Activated CD4-positive, alpha-beta T cell treated with anti-CD3 and anti-CD28 coated beads, Interleukin-2, amount 10 ng/mL, durations not matched to agents 7 days and 5 days (primary cell): ENCODE measurements around the gene NRXN2. TPM values are rescaled to one million over a fixed set of nuclear protein-coding genes. Genes with fewer than 3 reads are reported as not detected.

Source experiments
- CTCF ChIA-PET: fragments of 350-600 bp; sonication (Branson Sonifier 250); formaldehyde crosslinking; loops from one replicate; lab custom pipeline; 2021; ENCODE audit warnings: antibody characterized with exemption; lab: Charles Lee
- POLR2A ChIA-PET: fragments of 350-600 bp; sonication (Branson Sonifier 250); formaldehyde crosslinking; loops from one replicate; lab custom pipeline; 2021; ENCODE audit warnings: antibody characterized with exemption; lab: Charles Lee
- DNase-seq: peaks from one replicate; pipeline ENCODE4 v3.0.0-alpha.2; 2020
- H3K27ac Mint-ChIP-seq: one replicate; pipeline ENCODE4 v1.8.0; 2021; ENCODE audit warnings: mild to moderate bottlenecking, moderate library complexity, mixed read lengths
- H3K27me3 Mint-ChIP-seq: one replicate; pipeline ENCODE4 v1.8.0; 2021; ENCODE audit warnings: mixed read lengths
- H3K36me3 Mint-ChIP-seq: one replicate; pipeline ENCODE4 v1.8.0; 2021; ENCODE audit warnings: low read depth, mixed read lengths
- H3K4me1 Mint-ChIP-seq: one replicate; pipeline ENCODE4 v1.8.0; 2021; ENCODE audit warnings: mixed read lengths
- H3K4me3 Mint-ChIP-seq: one replicate; pipeline ENCODE4 v1.8.0; 2021; ENCODE audit warnings: mild to moderate bottlenecking, moderate library complexity, mixed read lengths
- H3K9me3 Mint-ChIP-seq: one replicate; pipeline ENCODE4 v1.8.0; 2021; ENCODE audit warnings: mixed read lengths
- total RNA-seq, 2 experiments: library from RNA; stranded (reverse); gene quantifications; one replicate each; pipeline ENCODE4 v1.2.3, GENCODE V29; 2021

The NRXN2 gene
- total RNA-seq, 2 experiments from 2014 or later = 0.07 to 0.15 TPM

- Mint-ChIP-seq H3K36me3 (no peaks in the 10 kb centered on the region), H3K4me3 (no peak overlapping the region), H3K27me3 (peaks cover 29% of the 10 kb centered on the region), H3K4me1 (no peaks in the 10 kb centered on the region), H3K9me3 (no peaks in the 10 kb centered on the region), H3K27ac (no peak overlapping the region)
- ChIA-PET POLR2A (no interaction called here), CTCF (no interaction called here)
- DNase-seq = no peak
Measured at GRCh38 chr11:64641596-64642417, 81.2 kb downstream of the NRXN2 start.

- Mint-ChIP-seq H3K36me3 (no peaks in the 10 kb centered on the region), H3K9me3 (no peaks in the 10 kb centered on the region), H3K4me1 (no peaks in the 10 kb centered on the region), H3K27ac (no peak overlapping the region), H3K27me3 (peaks cover 12% of the 10 kb centered on the region), H3K4me3 (no peak overlapping the region)
- CTCF ChIA-PET = interaction anchor here (1.7 kb wide), 1 partner anchor 9 kb away, joined by 5 read pairs; no protein-coding TSS in a partner anchor
- no peak for DNase-seq
- POLR2A ChIA-PET = no interaction called here
Measured at GRCh38 chr11:64639885-64640284, 83.1 kb downstream of the NRXN2 start.

- Mint-ChIP-seq H3K27ac (no peak overlapping the region), H3K4me1 (peaks cover 8% of the 10 kb centered on the region), H3K27me3 (peaks cover 1% of the 10 kb centered on the region), H3K9me3 (no peaks in the 10 kb centered on the region), H3K4me3 (no peak overlapping the region), H3K36me3 (no peaks in the 10 kb centered on the region)
- ChIA-PET CTCF (interaction anchor here (1.0 to 1.7 kb wide), 2 partner anchors 11 to 19 kb away, joined by 3 to 5 read pairs; no protein-coding TSS in a partner anchor), POLR2A (no interaction called here)
- no peak for DNase-seq
Measured at GRCh38 chr11:64638829-64639228, 84.2 kb downstream of the NRXN2 start.

- H3K27ac Mint-ChIP-seq = no peak overlapping the region
- no peak overlapping the region for H3K4me3 Mint-ChIP-seq
- peaks cover 15% of the 10 kb centered on the region for H3K4me1 Mint-ChIP-seq
- no peaks in the 10 kb centered on the region for H3K9me3 Mint-ChIP-seq
- no peaks in the 10 kb centered on the region for H3K36me3 Mint-ChIP-seq
- ChIA-PET CTCF (no interaction called here), POLR2A (no interaction called here)
- no peak for DNase-seq
- H3K27me3 Mint-ChIP-seq = no peaks in the 10 kb centered on the region
Measured at GRCh38 chr11:64638018-64638665, 84.9 kb downstream of the NRXN2 start.

GRCh38 chr11:64637334-64638017 is 85.5 kb downstream of the NRXN2 start:
- Mint-ChIP-seq H3K27ac (no peak overlapping the region), H3K9me3 (no peaks in the 10 kb centered on the region), H3K4me3 (no peak overlapping the region), H3K36me3 (no peaks in the 10 kb centered on the region), H3K27me3 (no peaks in the 10 kb centered on the region), H3K4me1 (peaks cover 15% of the 10 kb centered on the region)
- DNase-seq = no peak
- POLR2A ChIA-PET = no interaction called here
- CTCF ChIA-PET = no interaction called here

GRCh38 chr11:64633555-64634159 is 89.3 kb downstream of the NRXN2 start:
- Mint-ChIP-seq H3K27ac (peak overlapping the region; percentile 34), H3K4me1 (peaks cover 15% of the 10 kb centered on the region), H3K36me3 (no peaks in the 10 kb centered on the region), H3K4me3 (no peak overlapping the region), H3K27me3 (no peaks in the 10 kb centered on the region), H3K9me3 (no peaks in the 10 kb centered on the region)
- ChIA-PET CTCF (interaction anchor here (2.6 kb wide), 1 partner anchor 17 kb away, joined by 10 read pairs; no protein-coding TSS in a partner anchor), POLR2A (no interaction called here)
- DNase-seq = no peak

- no peaks in the 10 kb centered on the region for H3K36me3 Mint-ChIP-seq
- H3K27ac Mint-ChIP-seq = no peak overlapping the region
- CTCF ChIA-PET = no interaction called here
- no peak overlapping the region for H3K4me3 Mint-ChIP-seq
- peaks cover 15% of the 10 kb centered on the region for H3K4me1 Mint-ChIP-seq
- no peaks in the 10 kb centered on the region for H3K9me3 Mint-ChIP-seq
- no peak for DNase-seq
- no peaks in the 10 kb centered on the region for H3K27me3 Mint-ChIP-seq
- POLR2A ChIA-PET = no interaction called here
Measured at GRCh38 chr11:64632654-64633053, 90.3 kb downstream of the NRXN2 start.

GRCh38 chr11:64632237-64632636 is 90.8 kb downstream of the NRXN2 start:
- no peak for DNase-seq
- H3K4me1 Mint-ChIP-seq = peaks cover 15% of the 10 kb centered on the region
- H3K4me3 Mint-ChIP-seq = no peak overlapping the region
- no peaks in the 10 kb centered on the region for H3K9me3 Mint-ChIP-seq
- H3K27ac Mint-ChIP-seq = no peak overlapping the region
- no peaks in the 10 kb centered on the region for H3K36me3 Mint-ChIP-seq
- ChIA-PET CTCF (no interaction called here), POLR2A (no interaction called here)
- H3K27me3 Mint-ChIP-seq = no peaks in the 10 kb centered on the region

- Mint-ChIP-seq H3K27me3 (no peaks in the 10 kb centered on the region), H3K36me3 (no peaks in the 10 kb centered on the region), H3K27ac (no peak overlapping the region), H3K4me3 (no peak overlapping the region), H3K4me1 (peaks cover 15% of the 10 kb centered on the region), H3K9me3 (no peaks in the 10 kb centered on the region)
- no peak for DNase-seq
- ChIA-PET POLR2A (no interaction called here), CTCF (interaction anchor here (0.5 kb wide), 1 partner anchor 45 kb away, joined by 4 read pairs; no protein-coding TSS in a partner anchor)
Measured at GRCh38 chr11:64631675-64632074, 91.3 kb downstream of the NRXN2 start.

GRCh38 chr11:64629796-64630562 is 93.0 kb downstream of the NRXN2 start:
- H3K4me3 Mint-ChIP-seq = no peak overlapping the region

GRCh38 chr11:64629103-64629502 is 93.9 kb downstream of the NRXN2 start:
- H3K9me3 Mint-ChIP-seq = no peaks in the 10 kb centered on the region
- H3K4me3 Mint-ChIP-seq = no peak overlapping the region
- DNase-seq = no peak
- H3K27ac Mint-ChIP-seq = no peak overlapping the region
- peaks cover 9% of the 10 kb centered on the region for H3K4me1 Mint-ChIP-seq
- H3K27me3 Mint-ChIP-seq = no peaks in the 10 kb centered on the region
- no peaks in the 10 kb centered on the region for H3K36me3 Mint-ChIP-seq
- CTCF ChIA-PET = no interaction called here
- POLR2A ChIA-PET = no interaction called here

More at GRCh38 chr11:64629796-64630562, 93.0 kb downstream of the NRXN2 start:
- no peaks in the 10 kb centered on the region for H3K27me3 Mint-ChIP-seq
- H3K9me3 Mint-ChIP-seq = no peaks in the 10 kb centered on the region
- H3K36me3 Mint-ChIP-seq = no peaks in the 10 kb centered on the region
- ChIA-PET POLR2A (no interaction called here), CTCF (no interaction called here)
- H3K27ac Mint-ChIP-seq = no peak overlapping the region
- peaks cover 15% of the 10 kb centered on the region for H3K4me1 Mint-ChIP-seq
- no peak for DNase-seq

GRCh38 chr11:64628596-64628995 is 94.4 kb downstream of the NRXN2 start:
- Mint-ChIP-seq H3K36me3 (no peaks in the 10 kb centered on the region), H3K27me3 (no peaks in the 10 kb centered on the region), H3K9me3 (no peaks in the 10 kb centered on the region), H3K27ac (no peak overlapping the region), H3K4me1 (peaks cover 4% of the 10 kb centered on the region), H3K4me3 (no peak overlapping the region)
- ChIA-PET POLR2A (no interaction called here), CTCF (no interaction called here)
- DNase-seq = no peak
